HepG2 (cell line): ENCODE data around the gene MAOB. TPM values are rescaled to one million over a fixed set of nuclear protein-coding genes. Genes with fewer than 3 reads are reported as not detected.

Experiments used
- ATAC-seq: fragments of 200-7000 bp; cut with Tn5 transposase; 3 replicates; pipeline ENCODE4 v1.9.1; 2020; ENCODE audit warnings: mild to moderate bottlenecking, moderate library complexity
- BruUV-seq: library from RNA; stranded (reverse); fragments of 400-500 nt; replicated peaks from 2 replicates; lab custom pipeline; 2021; lab: Mats Ljungman, UMichigan
- CTCF ChIA-PET: fragments of 300-600 bp; formaldehyde crosslinking; extraction: SDS; loops from one replicate; lab custom pipeline; 2021; ENCODE audit warnings: low total read pairs, inconsistent platforms, low intra/inter-chr PET ratio; lab: Yijun Ruan, JAX
- POLR2A ChIA-PET: fragments of 350-600 bp; sonication (Branson Sonifier 250); formaldehyde crosslinking; loops from one replicate; lab custom pipeline; 2020; ENCODE audit warnings: antibody characterized with exemption, inconsistent platforms; lab: Yijun Ruan, JAX
- DNase-seq: peaks from one replicate; pipeline ENCODE4 v3.0.0-alpha.2; 2015; ENCODE audit warnings: low spot score
- FAIRE-seq: peaks from 3 replicates; lab custom pipeline; 2011; peaks lifted over from hg19 to GRCh38; lab: Jason Lieb, UNC
- H2AFZ ChIP-seq: one replicate; pipeline ENCODE4 v1.6.1; 2011; ENCODE audit warnings: low read length, inconsistent platforms
- H3K27ac ChIP-seq: fragments of 300-600 bp; 3 replicates; pipeline ENCODE4 v1.8.0; 2011; ENCODE audit warnings: mixed run types, mild to moderate bottlenecking, mixed read lengths, low read length, inconsistent platforms; ENCODE audit not compliant: insufficient read depth; ENCODE audit errors: extremely low read length
- H3K27me3 ChIP-seq, 2 experiments: fragments of 200-600 bp in 1 of 2; 2 replicates in 1 of 2; 3 replicates in 1 of 2; pipeline versions ENCODE4 v1.6.0 to v1.8.0; 2011; ENCODE audit warnings: low read length in 2 of 2, mild to moderate bottlenecking in 2 of 2, moderate library complexity in 2 of 2, inconsistent platforms in 1 of 2; ENCODE audit not compliant: insufficient read depth in 2 of 2, control insufficient read depth in 1 of 2
- H3K36me3 ChIP-seq, 2 experiments: fragments of 200-600 bp in 1 of 2; replicated peaks in 1 of 2; 2 replicates in 1 of 2; 3 replicates in 1 of 2; pipeline versions ENCODE4 v1.5.1 to v1.8.0; 2011; ENCODE audit warnings: low read length in 2 of 2, inconsistent platforms in 1 of 2; ENCODE audit not compliant: insufficient read depth in 2 of 2, control insufficient read depth in 1 of 2
- H3K4me1 ChIP-seq: 2 replicates; pipeline ENCODE4 v1.5.1; 2012; ENCODE audit warnings: low read length, inconsistent platforms; ENCODE audit not compliant: insufficient read depth
- H3K4me2 ChIP-seq: 2 replicates; pipeline ENCODE4 v1.6.0; 2011; ENCODE audit warnings: low read depth, low read length, inconsistent platforms
- H3K4me3 ChIP-seq, 3 experiments: fragments of 200-600 bp in 1 of 3; sonication (generic), shearing (Covaris generic) in 1 of 3; replicated peaks in 1 of 3; 2 replicates each; pipeline ENCODE4 v1.5.1; 2011 to 2016; ENCODE audit warnings: low read length in 3 of 3, inconsistent platforms in 2 of 3, low read depth in 2 of 3, mild to moderate bottlenecking in 2 of 3, control low read depth in 1 of 3, mixed read lengths in 1 of 3; ENCODE audit not compliant: insufficient read depth in 1 of 3
- H3K79me2 ChIP-seq: one replicate; pipeline ENCODE4 v1.6.1; 2011; ENCODE audit warnings: low read length, inconsistent platforms; ENCODE audit not compliant: insufficient read depth
- H3K9ac ChIP-seq: 2 replicates; pipeline ENCODE4 v1.6.0; 2011; ENCODE audit warnings: mild to moderate bottlenecking, low read depth, low read length, inconsistent platforms; ENCODE audit not compliant: insufficient read depth
- H3K9me3 ChIP-seq: 2 replicates; pipeline ENCODE4 v1.5.1; 2012; ENCODE audit warnings: mild to moderate bottlenecking, low read length
- H4K20me1 ChIP-seq: 2 replicates; pipeline ENCODE4 v1.6.0; 2011; ENCODE audit warnings: inconsistent platforms, mild to moderate bottlenecking, low read length, moderate library complexity; ENCODE audit not compliant: insufficient read depth
- EED ChIP-seq: sonication (generic); formaldehyde crosslinking; IDR thresholded peaks from 2 replicates; pipeline ENCODE4 v1.5.0; 2020; ENCODE audit warnings: mild to moderate bottlenecking, missing genetic modification reagents
- FLYWCH1 ChIP-seq: sonication (generic); formaldehyde crosslinking; IDR thresholded peaks from 2 replicates; pipeline ENCODE4 v1.8.1; 2023; ENCODE audit warnings: mild to moderate bottlenecking, missing genetic modification reagents
- GRHL1 ChIP-seq: sonication (generic); formaldehyde crosslinking; conservative IDR thresholded peaks from 2 replicates; pipeline ENCODE4 v1.8.0; 2022; ENCODE audit warnings: missing genetic modification reagents
- HOMEZ ChIP-seq: IDR thresholded peaks from 2 replicates; pipeline ENCODE4 v1.6.1; 2016; ENCODE audit warnings: low read depth
- MZF1 ChIP-seq: sonication (generic); formaldehyde crosslinking; IDR thresholded peaks from 2 replicates; pipeline ENCODE4 v1.8.1; 2023; ENCODE audit warnings: mild to moderate bottlenecking, missing genetic modification reagents, borderline replicate concordance
- NFIB ChIP-seq: sonication (generic); formaldehyde crosslinking; IDR thresholded peaks from 2 replicates; pipeline ENCODE4 v1.9.0; 2021; ENCODE audit warnings: missing genetic modification reagents, mild to moderate bottlenecking, borderline replicate concordance
- SMARCE1 ChIP-seq: fragments of 450-650 bp; IDR thresholded peaks from 2 replicates; pipeline ENCODE4 v1.6.1; 2017; ENCODE audit warnings: borderline replicate concordance
- THAP11 ChIP-seq: IDR thresholded peaks from 2 replicates; pipeline ENCODE4 v1.6.1; 2016; ENCODE audit warnings: missing biosample characterization, missing genetic modification reagents
- THAP8 ChIP-seq: sonication (generic); formaldehyde crosslinking; IDR thresholded peaks from 2 replicates; pipeline ENCODE4 v1.5.1; 2020; ENCODE audit warnings: missing genetic modification reagents, mild to moderate bottlenecking, borderline replicate concordance
- ZBTB39 ChIP-seq: sonication (generic); formaldehyde crosslinking; IDR thresholded peaks from 2 replicates; pipeline ENCODE4 v1.5.0; 2020; ENCODE audit warnings: missing genetic modification reagents
- ZFP90 ChIP-seq: sonication (generic); formaldehyde crosslinking; IDR thresholded peaks from 2 replicates; pipeline ENCODE4 v1.8.0; 2022; ENCODE audit warnings: missing genetic modification reagents, mild to moderate bottlenecking, inconsistent platforms, borderline replicate concordance
- ZNF20 ChIP-seq: sonication (generic); formaldehyde crosslinking; IDR thresholded peaks from 2 replicates; pipeline ENCODE4 v1.4.0; 2020; ENCODE audit warnings: mild to moderate bottlenecking, moderate library complexity, missing genetic modification reagents
- ZNF580 ChIP-seq: IDR thresholded peaks from 2 replicates; pipeline ENCODE4 v1.6.1; 2016; ENCODE audit warnings: low read depth, borderline replicate concordance
- ZNF720 ChIP-seq: sonication (generic); formaldehyde crosslinking; IDR thresholded peaks from 2 replicates; pipeline ENCODE4 v1.4.0; 2020; ENCODE audit warnings: missing genetic modification reagents
- WGBS: methylation state at CpG from one replicate; pipeline ENCODE4 v1.1.6; 2017; ENCODE audit warnings: low lambda C conversion rate; 5-methylcytosine and 5-hydroxymethylcytosine counted together
- in situ Hi-C: cut with HindIII; loops from 2 replicates; pipeline ENCODE4 v1.10.0; 2017; ENCODE audit warnings: low pct_unique_long_range_greater_than_20kb; ENCODE audit not compliant: extremely low pct_ligation_motif_present
- intact Hi-C: fragments of 100-400 bp; cut with micrococcal nuclease; formaldehyde crosslinking; loops from one replicate; pipeline ENCODE4 v1.10.0; 2022; ENCODE audit not compliant: unreplicated experiment
- polyA plus RNA-seq, 8 experiments: library from polyadenylated mRNA; depleted of rRNA in 3 of 8; stranded (reverse) in 7 of 8; unstranded in 1 of 8; fragments of >200 nt; fragmentation: Illumina TruSeq in 4 of 8; extraction: Trizol in 4 of 8; gene quantifications; 2 replicates each; pipeline versions ENCODE4 v1.2.1 to v1.2.3, GENCODE V29; 2011 to 2016; ENCODE audit warnings: low read depth in 4 of 8, missing spikeins in 1 of 8, mixed read lengths in 1 of 8; ENCODE audit not compliant: insufficient read depth in 1 of 8
- total RNA-seq, 5 experiments: library from RNA; depleted of rRNA; stranded (reverse); fragments of >200 nt; fragmentation: Illumina TruSeq; extraction: Trizol; gene quantifications; 2 replicates each; pipeline ENCODE4 v1.2.3, GENCODE V29; 2016; ENCODE audit warnings: low read depth in 1 of 5

Gene MAOB
- total and polyA plus RNA-seq, 2 of the 13 experiments (the other 11 are each of a cell fraction or from before 2014, with no cell fraction given), result 11.0 to 19.0 TPM

GRCh38 chrX:43720961-43721360 lies 161.3 kb downstream of the MAOB start:
- ChIA-PET CTCF (no interaction called here), POLR2A (no interaction called here)
- Histone ChIP-seq H3K9me3 (no peaks in the 10 kb centered on the region), H3K9ac (no peak overlapping the region), H3K27me3 (no peaks in the 10 kb centered on the region), H3K4me3 (no peak overlapping the region), H4K20me1 (no peaks in the 10 kb centered on the region), H2AFZ (no peak overlapping the region), H3K36me3 (no peaks in the 10 kb centered on the region), H3K4me2 (no peak overlapping the region), H3K79me2 (no peaks in the 10 kb centered on the region), H3K27ac (no peak overlapping the region), H3K4me1 (peaks cover 12% of the 10 kb centered on the region)
- intact Hi-C loops, result no loop called here
- FAIRE-seq (no peak), ATAC-seq (no peak), DNase-seq (no peak)
- WGBS, result 62% methylated on average over 1 of the region's 1 CpG
- BruUV-seq, result no TSS peak
- in situ Hi-C loops, result no loop called here
- TF ChIP-seq THAP8 (CRISPR knock-in tag) (no peak), GRHL1 (CRISPR knock-in tag) (no peak), ZNF580 (no peak), NFIB (CRISPR knock-in tag) (no peak), FLYWCH1 (CRISPR knock-in tag) (no peak), SMARCE1 (no peak), ZFP90 (CRISPR knock-in tag) (no peak), ZBTB39 (CRISPR knock-in tag) (no peak), MZF1 (CRISPR knock-in tag) (no peak), THAP11 (no peak), HOMEZ (CRISPR knock-in tag) (no peak), ZNF20 (no peak), ZNF720 (CRISPR knock-in tag) (no peak), EED (CRISPR knock-in tag) (no peak)
